SKM-1 (cell line): Measurements from ENCODE around the gene CNGA3.
A peak's percentile ranks its signal among the peaks of the same experiment; 100 is the strongest.
"Not testable (repeated sequence)": the region's sequence is repeated elsewhere in the genome, so short reads cannot be mapped to it uniquely, and the experiment has no call there.

ENCODE experiments used
- DNase-seq: peaks from one replicate; lab custom pipeline; 2025; ENCODE audit not compliant: unreplicated experiment; lab: John Stamatoyannopoulos, UW

CNGA3 gene

DNA sequence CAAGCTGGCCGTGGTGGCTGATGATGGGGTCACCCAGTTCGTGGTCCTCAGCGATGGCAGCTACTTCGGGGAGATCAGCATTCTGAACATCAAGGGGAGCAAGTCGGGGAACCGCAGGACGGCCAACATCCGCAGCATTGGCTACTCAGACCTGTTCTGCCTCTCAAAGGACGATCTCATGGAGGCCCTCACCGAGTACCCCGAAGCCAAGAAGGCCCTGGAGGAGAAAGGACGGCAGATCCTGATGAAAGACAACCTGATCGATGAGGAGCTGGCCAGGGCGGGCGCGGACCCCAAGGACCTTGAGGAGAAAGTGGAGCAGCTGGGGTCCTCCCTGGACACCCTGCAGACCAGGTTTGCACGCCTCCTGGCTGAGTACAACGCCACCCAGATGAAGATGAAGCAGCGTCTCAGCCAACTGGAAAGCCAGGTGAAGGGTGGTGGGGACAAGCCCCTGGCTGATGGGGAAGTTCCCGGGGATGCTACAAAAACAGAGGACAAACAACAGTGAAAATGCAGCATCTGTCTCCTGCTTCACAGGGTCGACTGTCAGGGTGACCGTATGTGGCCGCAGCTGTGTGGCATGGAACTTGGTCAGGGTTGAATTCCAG lies 50.6 kb downstream of the CNGA3 start:
- DNase-seq = no peak

- DNase-seq = no peak
These were observed 52.9 kb downstream of the CNGA3 start for GRCh38 chr2:98399140-98399539.

GRCh38 chr2:98403878-98404277 lies 57.6 kb downstream of the CNGA3 start:
- no peak for DNase-seq

GRCh38 chr2:98404556-98405250 lies 58.4 kb downstream of the CNGA3 start:
- no peak for DNase-seq

GRCh38 chr2:98405301-98405700 lies 59.0 kb downstream of the CNGA3 start:
- DNase-seq = no peak

GRCh38 chr2:98408155-98408554 lies 61.9 kb downstream of the CNGA3 start:
- DNase-seq = no peak

GRCh38 chr2:98412751-98413458 lies 66.6 kb downstream of the CNGA3 start:
- DNase-seq = peak; percentile 72

DNA sequence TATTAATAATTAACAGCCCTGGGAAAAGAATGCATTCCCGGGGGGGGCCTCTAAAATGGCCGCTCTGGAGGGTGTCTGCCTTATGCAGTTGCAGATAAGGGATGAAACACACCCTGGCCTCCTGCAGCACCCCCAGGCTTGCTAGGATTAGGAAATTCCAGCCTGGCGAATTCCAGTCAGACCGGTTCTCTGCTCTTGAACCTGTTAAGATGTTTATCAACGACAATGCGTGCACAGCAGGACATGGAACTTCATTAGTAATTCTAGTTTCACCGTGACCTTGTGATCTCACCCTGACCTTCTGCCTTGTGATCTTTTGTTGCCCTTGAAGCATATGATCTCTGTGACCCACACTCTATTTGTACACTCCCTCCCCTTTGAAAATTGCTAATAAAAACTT lies 68.0 kb downstream of the CNGA3 start:
- DNase-seq = not testable (repeated sequence)

DNA sequence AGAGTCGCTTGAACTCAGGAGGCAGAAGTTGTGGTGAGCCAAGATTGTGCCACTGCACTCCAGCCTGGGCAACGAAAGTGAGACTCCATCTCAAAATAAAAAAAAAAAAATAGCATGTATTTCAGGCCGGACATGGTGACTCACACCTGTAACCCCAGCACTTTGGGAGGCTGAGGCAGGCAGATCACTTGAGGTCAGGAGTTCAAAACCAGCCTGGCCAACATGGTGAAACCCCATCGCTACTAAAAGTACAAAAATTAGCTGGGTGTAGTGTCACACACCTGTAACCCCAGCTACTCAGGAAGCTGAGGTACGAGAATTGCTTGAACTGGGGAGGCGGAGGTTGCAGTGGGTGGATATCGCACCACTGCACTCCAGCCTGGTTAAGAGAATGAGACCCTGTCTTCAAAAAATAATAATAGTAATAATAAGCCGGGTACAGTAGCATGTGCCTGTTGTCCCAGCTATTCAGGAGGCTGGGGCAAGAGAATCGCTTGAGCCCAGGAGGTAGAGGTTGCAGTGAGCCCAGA lies 69.5 kb downstream of the CNGA3 start:
- not testable (repeated sequence) for DNase-seq

DNA sequence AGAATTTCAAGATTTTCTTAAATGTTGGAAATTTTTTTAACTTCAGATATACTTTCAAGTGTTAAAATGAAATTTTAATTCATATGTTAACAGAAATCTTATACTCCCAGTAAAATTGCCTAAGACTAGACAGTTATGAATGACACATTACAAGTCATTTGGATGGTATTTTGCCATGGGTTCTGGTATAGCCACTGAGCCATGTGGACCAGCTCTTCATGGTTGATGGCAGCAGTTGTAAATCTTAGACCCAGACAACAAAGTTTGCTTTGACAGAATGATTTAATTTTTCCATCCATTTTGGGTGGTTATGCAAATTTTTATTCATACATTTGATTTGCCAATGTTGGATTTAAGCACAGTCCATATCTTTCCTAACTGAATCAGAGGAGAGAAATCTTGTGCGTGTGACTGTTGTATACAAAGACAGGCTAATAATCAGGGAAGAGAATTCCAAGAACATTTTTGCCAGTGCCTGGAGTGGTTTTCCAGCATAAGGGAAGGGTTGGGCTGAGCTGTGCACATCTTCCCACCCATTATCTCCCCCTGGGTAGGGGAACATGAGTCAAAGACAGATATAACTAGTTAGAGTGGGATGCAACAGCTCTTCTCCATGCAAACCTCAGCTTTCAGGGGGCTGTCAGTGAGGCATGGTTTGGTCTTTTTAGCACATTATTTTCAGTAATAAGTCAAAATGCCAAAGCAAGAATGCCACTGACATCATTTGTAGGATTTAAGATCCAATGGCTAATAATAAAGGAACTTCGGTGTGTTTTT lies 70.3 kb downstream of the CNGA3 start:
- DNase-seq = no peak

DNA sequence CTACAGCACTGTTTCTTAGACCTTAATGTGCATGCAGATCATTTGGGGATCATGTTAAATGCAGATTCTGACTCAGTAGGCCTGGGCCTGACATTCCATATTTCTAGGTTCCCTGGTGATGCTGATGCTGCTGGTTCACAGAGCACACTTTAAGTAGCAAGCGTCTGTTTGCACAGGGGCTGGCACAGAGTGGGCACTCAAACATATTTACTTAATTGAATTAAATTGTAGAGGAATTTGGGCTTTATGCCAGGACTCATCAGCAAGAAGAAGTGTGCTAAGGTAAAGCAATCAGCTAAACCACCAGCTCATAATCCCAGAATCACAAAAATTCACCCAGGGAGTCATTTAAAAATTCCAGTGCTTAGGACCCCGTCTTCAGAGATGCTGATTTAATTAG lies 73.3 kb downstream of the CNGA3 start:
- DNase-seq = no peak

- no peak for DNase-seq
These were observed 73.9 kb downstream of the CNGA3 start for GRCh38 chr2:98419977-98420725.

- no peak for DNase-seq
These were observed 76.2 kb downstream of the CNGA3 start for GRCh38 chr2:98422449-98422848.

GRCh38 chr2:98426771-98427170 lies 80.5 kb downstream of the CNGA3 start:
- DNase-seq = no peak

DNA sequence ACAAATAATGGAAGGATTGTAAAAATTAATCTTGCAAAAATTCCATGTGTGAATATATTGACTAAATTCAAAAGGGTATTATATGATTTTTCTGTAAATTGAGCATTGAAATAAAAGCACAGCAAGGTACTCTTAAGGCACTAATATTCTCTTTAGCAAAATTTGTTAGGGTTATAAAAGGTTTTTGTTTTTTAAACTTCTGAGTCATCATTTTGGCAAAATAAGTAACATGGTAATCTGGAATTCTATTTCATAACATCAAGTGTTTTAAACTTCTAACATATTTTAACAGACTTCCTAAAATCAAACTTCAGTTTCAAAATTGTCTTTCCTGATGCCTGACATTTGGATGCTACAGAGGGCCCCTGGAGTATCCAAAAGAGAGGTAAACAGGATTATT lies 85.9 kb downstream of the CNGA3 start:
- no peak for DNase-seq

- DNase-seq = no peak
These were observed 87.2 kb downstream of the CNGA3 start for GRCh38 chr2:98433363-98433964.

GRCh38 chr2:98434492-98434891 lies 88.2 kb downstream of the CNGA3 start:
- DNase-seq = no peak

DNA sequence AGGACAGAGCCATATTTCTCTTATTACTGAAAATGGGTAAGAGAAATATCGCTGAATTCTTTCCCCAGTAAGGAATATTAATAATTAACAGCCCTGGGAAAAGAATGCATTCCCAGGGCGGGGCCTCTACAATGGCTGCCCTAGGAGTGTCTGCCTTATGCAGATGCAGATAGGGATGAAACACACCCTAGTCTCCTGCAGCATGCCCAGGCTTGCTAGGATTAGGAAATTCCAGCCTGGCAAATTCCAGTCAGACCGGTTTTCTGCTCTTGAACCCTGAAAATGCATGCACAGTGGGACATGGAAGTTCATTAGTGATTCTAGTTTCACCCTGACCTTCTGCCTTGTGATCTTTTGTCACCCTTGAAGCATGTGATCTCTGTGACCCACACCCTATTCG lies 89.4 kb downstream of the CNGA3 start:
- DNase-seq = not testable (repeated sequence)

GRCh38 chr2:98436734-98437133 lies 90.5 kb downstream of the CNGA3 start:
- DNase-seq = no peak
